ENCODE measurements around the gene RNF167.

Gene RNF167

DNA sequence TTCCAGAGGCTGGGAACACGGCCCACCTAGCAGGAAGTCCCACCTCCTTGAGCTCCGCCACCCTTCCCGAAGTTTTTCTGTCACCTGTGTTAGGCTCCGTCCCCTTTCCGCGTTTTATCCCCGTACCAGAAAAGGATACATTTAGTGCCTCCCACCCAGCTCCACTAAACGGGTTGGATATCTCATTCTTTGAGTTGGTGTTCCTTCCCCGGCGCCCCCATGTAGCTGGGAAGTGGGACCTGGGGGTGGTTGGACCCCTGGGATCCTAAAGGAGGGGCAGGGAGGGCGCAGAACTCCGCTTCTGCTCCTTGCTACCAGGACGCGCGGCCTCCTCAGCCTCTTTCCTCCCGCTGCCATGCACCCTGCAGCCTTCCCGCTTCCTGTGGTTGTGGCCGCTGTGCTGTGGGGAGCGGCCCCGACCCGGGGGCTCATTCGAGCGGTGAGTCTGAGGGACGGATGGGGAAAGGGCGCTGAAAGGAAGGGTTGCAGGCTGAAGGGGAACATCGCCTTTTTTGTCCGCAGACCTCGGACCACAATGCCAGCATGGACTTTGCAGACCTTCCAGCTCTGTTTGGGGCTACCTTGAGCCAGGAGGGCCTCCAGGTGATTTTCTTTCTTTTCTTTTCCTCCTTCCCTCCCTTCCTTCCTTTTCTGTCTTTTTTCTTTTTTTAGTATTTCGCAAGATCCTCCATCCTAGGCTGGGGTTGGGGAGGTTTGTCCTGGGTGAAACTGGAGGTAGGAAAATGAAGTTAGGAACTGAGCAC lies 669 bp downstream of the RNF167 start:
- H3K36me3 ChIP-seq (ENCODE audit: low read depth) = peaks cover 55% of the 10 kb centered on the region
- no peaks in the 10 kb centered on the region for H3K27me3 ChIP-seq (ENCODE audit: insufficient read depth, poor library complexity, severe bottlenecking)
- peak overlapping the region; percentile 99 for H3K27ac ChIP-seq (ENCODE audit: poor library complexity, severe bottlenecking)
- TF ChIP-seq, protein P1, sequence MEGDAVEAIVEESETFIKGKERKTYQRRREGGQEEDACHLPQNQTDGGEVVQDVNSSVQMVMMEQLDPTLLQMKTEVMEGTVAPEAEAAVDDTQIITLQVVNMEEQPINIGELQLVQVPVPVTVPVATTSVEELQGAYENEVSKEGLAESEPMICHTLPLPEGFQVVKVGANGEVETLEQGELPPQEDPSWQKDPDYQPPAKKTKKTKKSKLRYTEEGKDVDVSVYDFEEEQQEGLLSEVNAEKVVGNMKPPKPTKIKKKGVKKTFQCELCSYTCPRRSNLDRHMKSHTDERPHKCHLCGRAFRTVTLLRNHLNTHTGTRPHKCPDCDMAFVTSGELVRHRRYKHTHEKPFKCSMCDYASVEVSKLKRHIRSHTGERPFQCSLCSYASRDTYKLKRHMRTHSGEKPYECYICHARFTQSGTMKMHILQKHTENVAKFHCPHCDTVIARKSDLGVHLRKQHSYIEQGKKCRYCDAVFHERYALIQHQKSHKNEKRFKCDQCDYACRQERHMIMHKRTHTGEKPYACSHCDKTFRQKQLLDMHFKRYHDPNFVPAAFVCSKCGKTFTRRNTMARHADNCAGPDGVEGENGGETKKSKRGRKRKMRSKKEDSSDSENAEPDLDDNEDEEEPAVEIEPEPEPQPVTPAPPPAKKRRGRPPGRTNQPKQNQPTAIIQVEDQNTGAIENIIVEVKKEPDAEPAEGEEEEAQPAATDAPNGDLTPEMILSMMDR (IDR thresholded peaks at IDR 0.05; ENCODE audit: poor library complexity, severe bottlenecking) = no peak
- peaks cover 25% of the 10 kb centered on the region for H3K4me1 ChIP-seq (ENCODE audit: insufficient read depth, poor library complexity, severe bottlenecking)
- H3K4me3 ChIP-seq (ENCODE audit: severe bottlenecking) = peak overlapping the region; percentile 63
- DNase-seq (ENCODE audit: low spot score) (peak; percentile 87), ATAC-seq (ENCODE audit: low read depth) (peak; percentile 57)
- no peaks in the 10 kb centered on the region for H3K9me3 ChIP-seq (ENCODE audit: severe bottlenecking)

DNA sequence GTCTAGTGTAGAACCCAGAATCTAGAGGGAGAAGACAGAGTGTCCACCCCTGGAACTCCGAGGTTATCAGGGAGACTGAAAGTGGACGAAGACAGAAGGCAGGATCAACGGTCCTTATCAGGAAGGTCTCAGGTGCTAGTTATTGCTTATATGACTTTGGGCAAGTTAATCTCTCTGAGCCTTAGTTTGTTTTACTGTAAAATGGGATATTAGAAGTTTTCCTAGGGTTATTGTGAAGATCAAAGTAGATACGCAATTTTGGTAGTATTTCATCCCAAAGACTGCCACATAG lies 1.2 kb downstream of the RNF167 start:
- Histone ChIP-seq H3K27ac (ENCODE audit: poor library complexity, severe bottlenecking) (peak overlapping the region; percentile 99), H3K4me3 (ENCODE audit: severe bottlenecking) (peak overlapping the region; percentile 63), H3K4me1 (ENCODE audit: insufficient read depth, poor library complexity, severe bottlenecking) (peaks cover 29% of the 10 kb centered on the region), H3K27me3 (ENCODE audit: insufficient read depth, poor library complexity, severe bottlenecking) (no peaks in the 10 kb centered on the region), H3K9me3 (ENCODE audit: severe bottlenecking) (no peaks in the 10 kb centered on the region), H3K36me3 (ENCODE audit: low read depth) (peaks cover 61% of the 10 kb centered on the region)
- DNase-seq (ENCODE audit: low spot score) (no peak), ATAC-seq (ENCODE audit: low read depth) (no peak)
- TF ChIP-seq, protein P1 (IDR thresholded peaks at IDR 0.05; ENCODE audit: poor library complexity, severe bottlenecking) = no peak

DNA sequence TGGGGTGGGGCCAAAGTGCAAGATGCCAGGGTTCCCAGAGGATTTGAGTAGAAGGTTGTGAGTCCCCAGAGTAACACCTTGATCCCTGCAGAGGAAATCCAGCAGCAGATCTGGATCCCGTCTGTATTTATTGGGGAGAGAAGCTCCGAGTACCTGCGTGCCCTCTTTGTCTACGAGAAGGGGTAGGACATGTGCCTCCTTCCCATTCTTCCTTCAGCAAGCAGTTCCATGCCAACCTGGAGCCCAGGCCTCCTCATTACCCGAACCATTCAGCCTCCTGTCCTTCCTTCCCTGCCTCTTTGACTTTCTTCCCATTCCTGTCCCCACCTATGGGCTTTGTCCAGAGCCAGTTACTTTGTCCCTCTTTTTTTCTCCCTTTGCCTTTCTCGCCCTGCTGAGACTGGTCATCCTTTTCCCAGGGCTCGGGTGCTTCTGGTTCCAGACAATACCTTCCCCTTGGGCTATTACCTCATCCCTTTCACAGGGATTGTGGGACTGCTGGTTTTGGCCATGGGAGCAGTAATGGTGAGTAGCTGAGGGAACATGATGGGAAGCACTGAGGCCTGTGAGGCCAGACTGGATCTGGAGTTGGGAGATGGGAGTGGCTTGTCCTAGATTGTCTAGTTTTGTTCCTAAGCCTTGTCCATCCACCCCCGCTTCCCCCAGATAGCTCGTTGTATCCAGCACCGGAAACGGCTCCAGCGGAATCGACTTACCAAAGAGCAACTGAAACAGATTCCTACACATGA lies 2.9 kb downstream of the RNF167 start:
- DNase-seq (ENCODE audit: low spot score) (no peak), ATAC-seq (ENCODE audit: low read depth) (no peak)
- H3K4me1 ChIP-seq (ENCODE audit: insufficient read depth, poor library complexity, severe bottlenecking) = peaks cover 29% of the 10 kb centered on the region
- no peaks in the 10 kb centered on the region for H3K9me3 ChIP-seq (ENCODE audit: severe bottlenecking)
- H3K27me3 ChIP-seq (ENCODE audit: insufficient read depth, poor library complexity, severe bottlenecking) = no peaks in the 10 kb centered on the region
- peaks cover 63% of the 10 kb centered on the region for H3K36me3 ChIP-seq (ENCODE audit: low read depth)
- TF ChIP-seq, protein P1 (IDR thresholded peaks at IDR 0.05; ENCODE audit: poor library complexity, severe bottlenecking) = no peak
- H3K4me3 ChIP-seq (ENCODE audit: severe bottlenecking) = no peak overlapping the region
- H3K27ac ChIP-seq (ENCODE audit: poor library complexity, severe bottlenecking) = peak overlapping the region; percentile 99

DNA sequence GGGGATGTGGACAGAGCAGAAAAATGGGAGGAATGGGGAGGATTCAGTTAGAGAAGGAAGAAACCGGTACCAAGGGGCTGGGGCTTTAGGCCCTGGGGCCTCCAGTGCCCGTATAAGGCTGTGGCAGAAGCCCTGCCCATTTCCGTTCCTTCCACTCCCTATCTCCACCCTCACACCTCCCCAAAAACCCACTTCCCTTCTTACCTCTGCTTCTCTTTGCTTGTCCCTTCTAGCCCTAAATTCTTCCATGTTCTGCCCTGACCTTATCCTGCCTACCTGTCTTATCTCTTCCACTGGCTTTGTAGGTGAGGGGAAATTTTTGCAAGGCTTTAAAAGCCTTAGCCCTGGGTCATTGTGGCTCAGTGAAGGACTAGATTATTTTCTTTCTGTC lies 4.1 kb downstream of the RNF167 start:
- Histone ChIP-seq H3K9me3 (ENCODE audit: severe bottlenecking) (no peaks in the 10 kb centered on the region), H3K36me3 (ENCODE audit: low read depth) (peaks cover 58% of the 10 kb centered on the region), H3K4me1 (ENCODE audit: insufficient read depth, poor library complexity, severe bottlenecking) (peaks cover 29% of the 10 kb centered on the region), H3K4me3 (ENCODE audit: severe bottlenecking) (no peak overlapping the region), H3K27me3 (ENCODE audit: insufficient read depth, poor library complexity, severe bottlenecking) (no peaks in the 10 kb centered on the region), H3K27ac (ENCODE audit: poor library complexity, severe bottlenecking) (peak overlapping the region; percentile 99)
- ATAC-seq (ENCODE audit: low read depth) (no peak), DNase-seq (ENCODE audit: low spot score) (no peak)
- TF ChIP-seq, protein P1 (IDR thresholded peaks at IDR 0.05; ENCODE audit: poor library complexity, severe bottlenecking) = no peak

All from RWPE2 (cell line).